Gastrocnemius medialis (tissue), 4 donors: ENCODE measurements around the gene MYMX. TPM values are rescaled to one million over a fixed set of nuclear protein-coding genes. Genes with fewer than 3 reads are reported as not detected.

Experiments
- ATAC-seq, 2 donors: fragments of 150-250 bp; one replicate each; pipeline ENCODE4 v1.9.1; 2016
- DNase-seq, 2 donors: peaks; one replicate each; pipeline ENCODE4 v3.0.0-alpha.2; 2019
- H3K27ac ChIP-seq, 4 donors: fragments of 200-600 bp; sonication (generic); 1 replicate in 1 of 4; 2 replicates in 3 of 4; pipeline ENCODE4 v1.5.1; 2016 to 2018; ENCODE audit warnings: mild to moderate bottlenecking in 2 of 4, moderate library complexity in 1 of 4
- H3K27me3 ChIP-seq, 3 donors: fragments of 200-600 bp; sonication (generic) in 2 of 3; 1 replicate in 1 of 3; 2 replicates in 2 of 3; pipeline versions ENCODE4 v1.5.1 to v1.6.0; 2016 to 2019; ENCODE audit warnings: mild to moderate bottlenecking in 1 of 3, moderate library complexity in 1 of 3
- H3K36me3 ChIP-seq, 2 donors: fragments of 200-600 bp; sonication (generic) in 1 of 2; one replicate each; pipeline ENCODE4 v1.5.1; 2017 to 2018
- H3K4me1 ChIP-seq, 2 donors: fragments of 200-600 bp; sonication (generic) in 1 of 2; one replicate each; pipeline ENCODE4 v1.5.1; 2016 to 2017; ENCODE audit warnings: mild to moderate bottlenecking in 2 of 2
- H3K4me3 ChIP-seq, 4 donors: fragments of 200-600 bp; sonication (generic) in 3 of 4; 1 replicate in 1 of 4; 2 replicates in 3 of 4; pipeline ENCODE4 v1.5.1; 2016 to 2019; ENCODE audit warnings: mild to moderate bottlenecking in 2 of 4
- H3K9me3 ChIP-seq, 3 donors: fragments of 200-600 bp; sonication (generic) in 2 of 3; 1 replicate in 1 of 3; 2 replicates in 2 of 3; pipeline ENCODE4 v1.5.1; 2016 to 2019
- POLR2A ChIP-seq, 2 donors: fragments of 450-650 bp; IDR thresholded peaks; one replicate each; pipeline ENCODE4 v1.6.1; 2017; ENCODE audit warnings: antibody characterized with exemption in 2 of 2, mild to moderate bottlenecking in 2 of 2, moderate library complexity in 2 of 2
- in situ Hi-C, 4 donors: fragments of 200-750 bp; cut with MboI; loops; one replicate each; pipeline versions ENCODE4 v1.15.0 to v1.8.0; 2017; ENCODE audit warnings: low sequenced_read_pairs in 4 of 4
- intact Hi-C: fragments of 100-400 bp; cut with DNase I; formaldehyde crosslinking; loops from one replicate; pipeline ENCODE4 v1.15.1; 2023; ENCODE audit warnings: low total_unique reads
- total RNA-seq, 4 donors: library from RNA; depleted of rRNA; stranded (reverse); fragments of >200 nt; gene quantifications; one replicate each; pipeline versions ENCODE4 v1.1.0 to v1.2.3, GENCODE V29; 2016
- TF ChIP-seq, protein P1 (sequence below), 5 experiments: fragments of 450-650 bp in 3 of 5; fragments of 200-600 bp in 2 of 5; sonication (generic) in 2 of 5; IDR thresholded peaks in 4 of 5; conservative IDR thresholded peaks in 1 of 5; 1 replicate in 4 of 5; 2 replicates in 1 of 5; pipeline ENCODE4 v1.5.1; 2016 to 2019; ENCODE audit warnings: antibody characterized with exemption in 5 of 5, mild to moderate bottlenecking in 3 of 5, moderate library complexity in 3 of 5

MYMX gene
- total RNA-seq, 4 donors from 2014 or later: not detected

DNA sequence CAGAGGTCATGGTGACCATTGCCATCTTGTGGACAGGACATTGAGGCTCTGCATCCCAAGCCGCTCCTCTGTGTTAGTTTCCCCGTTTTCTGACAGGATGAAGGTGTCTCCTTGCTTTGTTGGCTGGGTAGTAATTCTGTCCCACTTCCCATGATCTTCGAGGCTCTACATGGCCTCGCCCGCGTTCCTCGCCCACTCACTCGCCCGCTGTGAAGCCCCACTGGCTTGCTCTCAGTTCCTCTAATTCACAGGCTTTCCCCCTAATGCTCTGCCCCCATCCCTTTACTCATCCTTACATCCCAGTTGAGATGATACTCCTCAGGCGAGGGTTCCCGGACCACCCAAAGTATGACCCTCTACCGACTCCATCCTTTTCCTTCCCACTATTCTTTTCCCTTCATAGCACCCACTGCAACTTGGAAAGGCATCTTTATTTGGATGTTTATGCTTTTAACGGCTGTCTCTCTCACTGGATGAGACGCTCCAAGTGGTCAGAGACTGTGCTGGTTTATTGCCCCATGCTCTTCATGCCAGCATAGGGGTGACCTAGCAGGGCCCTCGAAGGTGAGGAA lies 41.1 kb downstream of the MYMX start:
- H3K36me3 ChIP-seq: peaks cover 2 to 29% of the 10 kb centered on the region in 2 donors
- intact Hi-C loops: loop anchor here (1.0 kb wide), 2 partner anchors 24 to 86 kb away; no protein-coding TSS in a partner anchor
- ATAC-seq: no peak

GRCh38 chr6:44258325-44258863 lies 41.7 kb downstream of the MYMX start:
- ATAC-seq: no peak
- peaks cover 2 to 23% of the 10 kb centered on the region in 2 donors for H3K36me3 ChIP-seq
- no peak overlapping the region for H3K4me3 ChIP-seq
- intact Hi-C loops: no loop called here
- in situ Hi-C loops: no loop called here
- peaks cover 15 to 17% of the 10 kb centered on the region in 2 donors for H3K4me1 ChIP-seq
- no peaks in the 10 kb centered on the region for H3K27me3 ChIP-seq
- no peak for TF ChIP-seq POLR2A (IDR thresholded peaks at IDR 0.05)
- TF ChIP-seq, protein P1, sequence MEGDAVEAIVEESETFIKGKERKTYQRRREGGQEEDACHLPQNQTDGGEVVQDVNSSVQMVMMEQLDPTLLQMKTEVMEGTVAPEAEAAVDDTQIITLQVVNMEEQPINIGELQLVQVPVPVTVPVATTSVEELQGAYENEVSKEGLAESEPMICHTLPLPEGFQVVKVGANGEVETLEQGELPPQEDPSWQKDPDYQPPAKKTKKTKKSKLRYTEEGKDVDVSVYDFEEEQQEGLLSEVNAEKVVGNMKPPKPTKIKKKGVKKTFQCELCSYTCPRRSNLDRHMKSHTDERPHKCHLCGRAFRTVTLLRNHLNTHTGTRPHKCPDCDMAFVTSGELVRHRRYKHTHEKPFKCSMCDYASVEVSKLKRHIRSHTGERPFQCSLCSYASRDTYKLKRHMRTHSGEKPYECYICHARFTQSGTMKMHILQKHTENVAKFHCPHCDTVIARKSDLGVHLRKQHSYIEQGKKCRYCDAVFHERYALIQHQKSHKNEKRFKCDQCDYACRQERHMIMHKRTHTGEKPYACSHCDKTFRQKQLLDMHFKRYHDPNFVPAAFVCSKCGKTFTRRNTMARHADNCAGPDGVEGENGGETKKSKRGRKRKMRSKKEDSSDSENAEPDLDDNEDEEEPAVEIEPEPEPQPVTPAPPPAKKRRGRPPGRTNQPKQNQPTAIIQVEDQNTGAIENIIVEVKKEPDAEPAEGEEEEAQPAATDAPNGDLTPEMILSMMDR (IDR thresholded peaks at IDR 0.05 in 4 of 5, conservative IDR thresholded peaks at IDR 0.05 in 1 of 5): no peak
- H3K27ac ChIP-seq: peak overlapping the region in 2 of 4 donors; percentile 91 to 97
- H3K9me3 ChIP-seq: no peaks in the 10 kb centered on the region
- no peak for DNase-seq

More for the DNA sequence above, 41.1 kb downstream of the MYMX start:
- no peak for DNase-seq
- Histone ChIP-seq H3K4me1 (peaks cover 9 to 12% of the 10 kb centered on the region in 2 donors), H3K27me3 (no peaks in the 10 kb centered on the region), H3K4me3 (peak overlapping the region; percentile 77 to 99 (median 88)), H3K27ac (peak overlapping the region; percentile 87 to 97 (median 92)), H3K9me3 (no peaks in the 10 kb centered on the region)
- TF ChIP-seq POLR2A (IDR thresholded peaks at IDR 0.05): no peak
- TF ChIP-seq, protein P1 (IDR thresholded peaks at IDR 0.05 in 4 of 5, conservative IDR thresholded peaks at IDR 0.05 in 1 of 5): peak in 1 of 5 experiments; percentile 6
- in situ Hi-C loops: no loop called here

DNA sequence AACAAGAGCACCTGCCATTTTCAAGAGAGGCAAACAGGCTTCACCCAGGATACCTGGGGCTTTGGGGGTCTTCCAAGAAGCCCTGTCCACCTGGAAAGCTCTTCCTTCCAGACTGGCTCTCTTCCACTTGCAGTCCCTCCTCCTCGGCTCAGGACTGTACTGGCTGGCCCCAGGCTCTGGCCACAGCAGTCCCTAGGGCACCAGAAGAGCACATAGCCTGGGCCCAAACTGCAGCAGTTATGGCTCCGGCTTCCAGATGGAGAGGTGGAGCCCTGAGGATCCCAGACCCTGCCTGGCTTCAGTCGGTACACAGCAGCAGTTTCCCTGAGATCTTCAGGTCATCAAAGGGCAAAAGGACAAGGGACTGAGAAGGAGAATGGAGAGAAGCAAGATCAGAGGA lies 42.2 kb downstream of the MYMX start:
- Histone ChIP-seq H3K36me3 (peaks cover 1 to 18% of the 10 kb centered on the region in 2 donors), H3K4me1 (peaks cover 20 to 22% of the 10 kb centered on the region in 2 donors), H3K27ac (no peak overlapping the region), H3K9me3 (no peaks in the 10 kb centered on the region), H3K4me3 (no peak overlapping the region), H3K27me3 (no peaks in the 10 kb centered on the region)
- TF ChIP-seq POLR2A (IDR thresholded peaks at IDR 0.05): no peak
- TF ChIP-seq, protein P1 (IDR thresholded peaks at IDR 0.05 in 4 of 5, conservative IDR thresholded peaks at IDR 0.05 in 1 of 5): no peak
- in situ Hi-C loops (no loop called here), intact Hi-C loops (no loop called here)
- DNase-seq (no peak), ATAC-seq (no peak)

DNA sequence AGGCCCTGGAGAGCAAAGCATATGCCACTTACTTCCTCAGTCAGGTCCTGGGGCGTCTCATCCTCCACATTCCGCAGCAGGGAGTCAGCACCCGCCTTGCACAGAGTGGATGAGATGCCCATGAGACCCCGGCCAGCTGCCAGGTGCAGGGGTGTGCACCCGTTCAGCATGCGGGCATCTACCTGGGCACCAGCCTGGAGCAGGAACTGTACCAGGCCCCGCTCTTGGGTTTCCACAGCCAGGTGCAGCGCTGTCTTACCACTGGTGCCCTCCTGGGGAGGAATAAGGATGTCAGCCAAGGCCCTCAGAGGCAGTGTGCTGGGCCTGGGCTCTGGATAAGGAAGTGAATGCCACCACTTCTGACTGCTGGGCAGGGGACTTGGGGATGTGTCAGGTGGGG lies 43.3 kb downstream of the MYMX start:
- no peak overlapping the region for H3K4me3 ChIP-seq
- H3K4me1 ChIP-seq: peaks cover 31 to 32% of the 10 kb centered on the region in 2 donors
- no peak overlapping the region for H3K27ac ChIP-seq
- TF ChIP-seq, protein P1 (IDR thresholded peaks at IDR 0.05 in 4 of 5, conservative IDR thresholded peaks at IDR 0.05 in 1 of 5): no peak
- no peak for TF ChIP-seq POLR2A (IDR thresholded peaks at IDR 0.05)
- ATAC-seq: no peak
- peaks cover 0 to 7% of the 10 kb centered on the region in 2 donors for H3K36me3 ChIP-seq
- no peaks in the 10 kb centered on the region for H3K9me3 ChIP-seq
- DNase-seq: no peak
- in situ Hi-C loops: no loop called here
- intact Hi-C loops: no loop called here
- no peaks in the 10 kb centered on the region for H3K27me3 ChIP-seq
